GM13976 (cell line): ENCODE measurements around the gene REPIN1.

Experiments used
- DNase-seq: peaks from one replicate; pipeline ENCODE4 v3.0.0; 2012; ENCODE audit warnings: low spot score
- CTCF ChIP-seq: IDR thresholded peaks from 2 replicates; pipeline ENCODE4 v1.5.1; 2012; ENCODE audit warnings: borderline replicate concordance, mild to moderate bottlenecking; ENCODE audit not compliant: insufficient read depth; ENCODE audit errors: extremely low read depth, missing control alignments, control extremely low read depth
- in situ Hi-C: fragments of 300-500 bp; cut with MboI; formaldehyde crosslinking; loops from one replicate; pipeline ENCODE4 v1.12.0; 2022; ENCODE audit warnings: low sequenced_read_pairs, mixed read lengths, inconsistent platforms; ENCODE audit not compliant: unreplicated experiment

Gene REPIN1

GRCh38 chr7:150374026-150374425, 5.4 kb downstream of the REPIN1 start:
- in situ Hi-C loops = no loop called here
- no peak for TF ChIP-seq CTCF
- DNase-seq = no peak

- in situ Hi-C loops = no loop called here
- TF ChIP-seq CTCF = no peak
- DNase-seq = no peak
Observed at GRCh38 chr7:150374472-150374871, 5.8 kb downstream of the REPIN1 start.

GRCh38 chr7:150375662-150376521, 7.3 kb downstream of the REPIN1 start:
- in situ Hi-C loops = no loop called here
- TF ChIP-seq CTCF = no peak
- no peak for DNase-seq

GRCh38 chr7:150376560-150376959, 7.9 kb downstream of the REPIN1 start:
- in situ Hi-C loops = no loop called here
- TF ChIP-seq CTCF = no peak
- DNase-seq = no peak

- in situ Hi-C loops = no loop called here
- TF ChIP-seq CTCF = no peak
- DNase-seq = no peak
Observed at GRCh38 chr7:150377196-150377595, 8.6 kb downstream of the REPIN1 start.

- in situ Hi-C loops = no loop called here
- DNase-seq = no peak
- no peak for TF ChIP-seq CTCF
Observed at GRCh38 chr7:150377635-150378034, 9.0 kb downstream of the REPIN1 start.
